NCI-H1436 (cell line): ENCODE results near the gene SYCE1L.
"Not testable (repeated sequence)": the region's sequence is repeated elsewhere in the genome, so short reads cannot be mapped to it uniquely, and the experiment has no call there.

ENCODE experiments used
- DNase-seq: peaks from one replicate; lab custom pipeline; 2025; lab: John Stamatoyannopoulos, UW

The SYCE1L gene

GRCh38 chr16:77199211-77199610, at the start of gene SYCE1L:
TSS of gene SYCE1L (plus strand) at chr16:77199408. CDS start at chr16:77199452, 44 bp downstream.
- DNase-seq = no peak

- DNase-seq = no peak
Measured at GRCh38 chr16:77157346-77158058, 41.7 kb upstream of the SYCE1L start.

- no peak for DNase-seq
Measured at GRCh38 chr16:77158293-77158692, 40.9 kb upstream of the SYCE1L start.

GRCh38 chr16:77165006-77165405, 34.2 kb upstream of the SYCE1L start:
- DNase-seq = no peak

GRCh38 chr16:77165536-77166236, 33.5 kb upstream of the SYCE1L start:
- DNase-seq = not testable (repeated sequence)

- DNase-seq = no peak
Measured at GRCh38 chr16:77166726-77167125, 32.5 kb upstream of the SYCE1L start.

GRCh38 chr16:77168901-77169300, 30.3 kb upstream of the SYCE1L start:
- no peak for DNase-seq

- DNase-seq = peak; percentile 27
Measured at GRCh38 chr16:77169650-77170236, 29.5 kb upstream of the SYCE1L start.

GRCh38 chr16:77170805-77171204, 28.4 kb upstream of the SYCE1L start:
- DNase-seq = no peak

GRCh38 chr16:77171745-77172635, 27.2 kb upstream of the SYCE1L start:
- DNase-seq = peak; percentile 33

GRCh38 chr16:77172951-77173350, 26.3 kb upstream of the SYCE1L start:
- DNase-seq = no peak

GRCh38 chr16:77183137-77183536, 16.1 kb upstream of the SYCE1L start:
- no peak for DNase-seq

- not testable (repeated sequence) for DNase-seq
Measured at GRCh38 chr16:77186298-77186697, 12.9 kb upstream of the SYCE1L start.

- no peak for DNase-seq
Measured at GRCh38 chr16:77190190-77190477, 9.1 kb upstream of the SYCE1L start.

- peak; percentile 98 for DNase-seq
Measured at GRCh38 chr16:77190478-77191258, 8.5 kb upstream of the SYCE1L start, which contains the start of gene MON1B. TSS of gene MON1B (plus strand) at chr16:77191190. CDS start at chr16:77191486, 296 bp downstream.

- DNase-seq = no peak
Measured at GRCh38 chr16:77191259-77191969, 7.8 kb upstream of the SYCE1L start.

- no peak for DNase-seq
Measured at GRCh38 chr16:77193377-77193776, 5.8 kb upstream of the SYCE1L start.

GRCh38 chr16:77194295-77195231, 4.6 kb upstream of the SYCE1L start:
- no peak for DNase-seq

- no peak for DNase-seq
Measured at GRCh38 chr16:77195411-77195810, 3.8 kb upstream of the SYCE1L start.

GRCh38 chr16:77197747-77198146, 1.5 kb upstream of the SYCE1L start:
- no peak for DNase-seq
